Measurements from ENCODE around the gene SDCCAG8.
A peak's percentile ranks its signal among the peaks of the same experiment; 100 is the strongest.

SDCCAG8 gene

GRCh38 chr1:243394601-243395464 is 139.0 kb downstream of the SDCCAG8 start:
- DNase-seq: no peak

- no peak for DNase-seq
Measured at GRCh38 chr1:243396424-243396823, 140.6 kb downstream of the SDCCAG8 start.

- DNase-seq: no peak
Measured at GRCh38 chr1:243396876-243397275, 141.0 kb downstream of the SDCCAG8 start.

GRCh38 chr1:243397613-243398321 is 141.9 kb downstream of the SDCCAG8 start:
- DNase-seq: no peak

GRCh38 chr1:243399561-243400155 is 143.8 kb downstream of the SDCCAG8 start:
- DNase-seq: no peak

GRCh38 chr1:243402868-243403267 is 147.0 kb downstream of the SDCCAG8 start:
- no peak for DNase-seq

- DNase-seq: no peak
Measured at GRCh38 chr1:243406424-243406823, 150.6 kb downstream of the SDCCAG8 start.

- no peak for DNase-seq
Measured at GRCh38 chr1:243407284-243408018, 151.6 kb downstream of the SDCCAG8 start.

GRCh38 chr1:243408479-243408878 is 152.6 kb downstream of the SDCCAG8 start:
- no peak for DNase-seq

GRCh38 chr1:243409284-243409683 is 153.4 kb downstream of the SDCCAG8 start:
- no peak for DNase-seq

GRCh38 chr1:243411472-243411871 is 155.6 kb downstream of the SDCCAG8 start:
- no peak for DNase-seq

GRCh38 chr1:243413431-243414151 is 157.8 kb downstream of the SDCCAG8 start:
- no peak for DNase-seq

- no peak for DNase-seq
Measured at GRCh38 chr1:243414152-243414494, 158.3 kb downstream of the SDCCAG8 start.

GRCh38 chr1:243415663-243416408 is 160.0 kb downstream of the SDCCAG8 start:
- DNase-seq: no peak

GRCh38 chr1:243416495-243416894 is 160.7 kb downstream of the SDCCAG8 start:
- DNase-seq: no peak

GRCh38 chr1:243420016-243420945 is 164.4 kb downstream of the SDCCAG8 start:
- no peak for DNase-seq

- no peak for DNase-seq
Measured at GRCh38 chr1:243420946-243421685, 165.3 kb downstream of the SDCCAG8 start.

GRCh38 chr1:243421784-243422183 is 165.9 kb downstream of the SDCCAG8 start:
- peak; percentile 13 for DNase-seq

GRCh38 chr1:243422362-243422761 is 166.5 kb downstream of the SDCCAG8 start:
- DNase-seq: no peak

GRCh38 chr1:243428084-243428483 is 172.2 kb downstream of the SDCCAG8 start:
- DNase-seq: no peak

Data from activated CD4-positive, alpha-beta T cell treated with anti-CD3 and anti-CD28 coated beads for 1 hour (primary cell).